ENCODE results near the gene HNRNPA2B1.

HNRNPA2B1 gene

GRCh38 chr7:26183545-26184280 is 16.8 kb downstream of the HNRNPA2B1 start:
- no peaks in the 10 kb centered on the region for H3K9me3 ChIP-seq
- peaks cover 3% of the 10 kb centered on the region for H3K27me3 ChIP-seq
- TF ChIP-seq CTCF (IDR thresholded peaks at IDR 0.05; ENCODE audit: low read depth, low read length) = no peak
- DNase-seq = no peak
- H3K4me1 ChIP-seq = no peaks in the 10 kb centered on the region
- peaks cover 18% of the 10 kb centered on the region for H3K36me3 ChIP-seq
- no peak overlapping the region for H3K4me3 ChIP-seq (ENCODE audit: low read depth, low read length)

- no peaks in the 10 kb centered on the region for H3K27me3 ChIP-seq
- H3K9me3 ChIP-seq = no peaks in the 10 kb centered on the region
- no peak for DNase-seq
- no peaks in the 10 kb centered on the region for H3K4me1 ChIP-seq
- TF ChIP-seq CTCF (IDR thresholded peaks at IDR 0.05; ENCODE audit: low read depth, low read length) = no peak
- H3K36me3 ChIP-seq = peaks cover 8% of the 10 kb centered on the region
- no peak overlapping the region for H3K4me3 ChIP-seq (ENCODE audit: low read depth, low read length)
Measured at GRCh38 chr7:26182706-26183105, 17.8 kb downstream of the HNRNPA2B1 start.

GRCh38 chr7:26182283-26182682 is 18.3 kb downstream of the HNRNPA2B1 start:
- H3K4me1 ChIP-seq = no peaks in the 10 kb centered on the region
- no peaks in the 10 kb centered on the region for H3K9me3 ChIP-seq
- DNase-seq = no peak
- H3K36me3 ChIP-seq = peaks cover 3% of the 10 kb centered on the region
- no peak for TF ChIP-seq CTCF (IDR thresholded peaks at IDR 0.05; ENCODE audit: low read depth, low read length)
- no peaks in the 10 kb centered on the region for H3K27me3 ChIP-seq
- H3K4me3 ChIP-seq (ENCODE audit: low read depth, low read length) = no peak overlapping the region

- H3K9me3 ChIP-seq = no peaks in the 10 kb centered on the region
- no peak for DNase-seq
- H3K27me3 ChIP-seq = no peaks in the 10 kb centered on the region
- no peak for TF ChIP-seq CTCF (IDR thresholded peaks at IDR 0.05; ENCODE audit: low read depth, low read length)
- no peak overlapping the region for H3K4me3 ChIP-seq (ENCODE audit: low read depth, low read length)
- H3K4me1 ChIP-seq = no peaks in the 10 kb centered on the region
- H3K36me3 ChIP-seq = no peaks in the 10 kb centered on the region; the same call in 1 of the 2 replicates
Measured at GRCh38 chr7:26181474-26182227, 18.9 kb downstream of the HNRNPA2B1 start.

- TF ChIP-seq CTCF (IDR thresholded peaks at IDR 0.05; ENCODE audit: low read depth, low read length) = no peak
- H3K4me1 ChIP-seq = no peaks in the 10 kb centered on the region
- no peaks in the 10 kb centered on the region for H3K27me3 ChIP-seq
- DNase-seq = no peak
- no peak overlapping the region for H3K4me3 ChIP-seq (ENCODE audit: low read depth, low read length)
- no peaks in the 10 kb centered on the region for H3K9me3 ChIP-seq
- no peaks in the 10 kb centered on the region for H3K36me3 ChIP-seq
Measured at GRCh38 chr7:26180792-26181198, 19.8 kb downstream of the HNRNPA2B1 start.

Data from BE2C (cell line).